ENCODE data around the gene SYT3. TPM values are rescaled to one million over a fixed set of nuclear protein-coding genes. Genes with fewer than 3 reads are reported as not detected.
"Not testable (repeated sequence)": the region's sequence is repeated elsewhere in the genome, so short reads cannot be mapped to it uniquely, and the experiment has no call there.

SYT3 gene
- total RNA-seq, 1 donor from 2014 or later: not detected

GRCh38 chr19:50604264-50605073 lies 35.2 kb downstream of the SYT3 start:
- DNase-seq (ENCODE audit: low read depth in 2 of 2): not testable (repeated sequence)

GRCh38 chr19:50602935-50603334 lies 36.7 kb downstream of the SYT3 start:
- no peak for DNase-seq (ENCODE audit: low read depth in 2 of 2)

- DNase-seq (ENCODE audit: low read depth in 2 of 2): no peak
Observed at GRCh38 chr19:50602496-50602895, 37.2 kb downstream of the SYT3 start.

- DNase-seq (ENCODE audit: low read depth in 2 of 2): no peak
Observed at GRCh38 chr19:50602089-50602422, 37.6 kb downstream of the SYT3 start.

- DNase-seq (ENCODE audit: low read depth in 2 of 2): peak in 1 of 2 donors; percentile 25
Observed at GRCh38 chr19:50601407-50602088, 38.1 kb downstream of the SYT3 start.

GRCh38 chr19:50599427-50599826 lies 40.3 kb downstream of the SYT3 start:
- DNase-seq (ENCODE audit: low read depth in 2 of 2): no peak

GRCh38 chr19:50590191-50590590 lies 49.5 kb downstream of the SYT3 start:
- DNase-seq (ENCODE audit: low read depth in 2 of 2): no peak

GRCh38 chr19:50581795-50582660 lies 57.7 kb downstream of the SYT3 start:
- not testable (repeated sequence) for DNase-seq (ENCODE audit: low read depth in 2 of 2)

- no peak for DNase-seq (ENCODE audit: low read depth in 2 of 2)
Observed at GRCh38 chr19:50580970-50581634, 58.6 kb downstream of the SYT3 start.

- DNase-seq (ENCODE audit: low read depth in 2 of 2): no peak
Observed at GRCh38 chr19:50580240-50580639, 59.4 kb downstream of the SYT3 start.

GRCh38 chr19:50576769-50577168 lies 62.9 kb downstream of the SYT3 start:
- DNase-seq (ENCODE audit: low read depth in 2 of 2): not testable (repeated sequence)

GRCh38 chr19:50573741-50574461 lies 65.8 kb downstream of the SYT3 start:
- DNase-seq (ENCODE audit: low read depth in 2 of 2): no peak

Other genes with a start within 250 kb of the SYT3 start
- gene SPIB, start 220.9 kb downstream of the SYT3 start, total RNA-seq: not detected in 2 replicates
- gene MYBPC2, start 207.0 kb downstream of the SYT3 start, total RNA-seq: under 0.01 TPM in 1 of 2 replicates, not detected in the other
- 54.0 and 82.9 TPM in 2 replicates for gene EMC10, start 163.4 kb downstream of the SYT3 start, total RNA-seq
- gene GARIN5A, start 163.0 kb downstream of the SYT3 start, total RNA-seq: 0.13 and 0.25 TPM in 2 replicates
- gene JOSD2, start 128.7 kb downstream of the SYT3 start, total RNA-seq: 18.9 and 27.4 TPM in 2 replicates
- gene ASPDH, start 126.0 kb downstream of the SYT3 start, total RNA-seq: not detected in 2 replicates
- 0.13 TPM in 1 of 2 replicates, not detected in the other for gene LRRC4B, start 71.4 kb downstream of the SYT3 start, total RNA-seq
- gene C19orf81, start 9.6 kb upstream of the SYT3 start, total RNA-seq: 0.89 TPM in 1 of 2 replicates, not detected in the other
- gene SHANK1, start 79.9 kb upstream of the SYT3 start, total RNA-seq: under 0.01 and 0.13 TPM in 2 replicates
- gene CLEC11A, start 83.5 kb upstream of the SYT3 start, total RNA-seq: 1.3 and 2.1 TPM in 2 replicates
- not detected in 2 replicates for gene GPR32, start 130.6 kb upstream of the SYT3 start, total RNA-seq
- not detected in 2 replicates for gene ACP4, start 150.5 kb upstream of the SYT3 start, total RNA-seq
- not detected in 2 replicates for gene KLK1, start 183.9 kb upstream of the SYT3 start, total RNA-seq
- gene KLK15, start 193.7 kb upstream of the SYT3 start, total RNA-seq: not detected in 2 replicates
- not detected in 2 replicates for gene KLK3, start 215.0 kb upstream of the SYT3 start, total RNA-seq
- gene KLK2, start 233.6 kb upstream of the SYT3 start, total RNA-seq: not detected in 2 replicates

Data from dermis microvascular lymphatic vessel endothelial cell (primary cell).